UCSD-AML1 (cell line): ENCODE measurements around the gene EN1.

ENCODE experiments used
- DNase-seq: peaks from one replicate; lab custom pipeline; 2025; ENCODE audit not compliant: unreplicated experiment; lab: John Stamatoyannopoulos, UW

EN1 gene

DNA sequence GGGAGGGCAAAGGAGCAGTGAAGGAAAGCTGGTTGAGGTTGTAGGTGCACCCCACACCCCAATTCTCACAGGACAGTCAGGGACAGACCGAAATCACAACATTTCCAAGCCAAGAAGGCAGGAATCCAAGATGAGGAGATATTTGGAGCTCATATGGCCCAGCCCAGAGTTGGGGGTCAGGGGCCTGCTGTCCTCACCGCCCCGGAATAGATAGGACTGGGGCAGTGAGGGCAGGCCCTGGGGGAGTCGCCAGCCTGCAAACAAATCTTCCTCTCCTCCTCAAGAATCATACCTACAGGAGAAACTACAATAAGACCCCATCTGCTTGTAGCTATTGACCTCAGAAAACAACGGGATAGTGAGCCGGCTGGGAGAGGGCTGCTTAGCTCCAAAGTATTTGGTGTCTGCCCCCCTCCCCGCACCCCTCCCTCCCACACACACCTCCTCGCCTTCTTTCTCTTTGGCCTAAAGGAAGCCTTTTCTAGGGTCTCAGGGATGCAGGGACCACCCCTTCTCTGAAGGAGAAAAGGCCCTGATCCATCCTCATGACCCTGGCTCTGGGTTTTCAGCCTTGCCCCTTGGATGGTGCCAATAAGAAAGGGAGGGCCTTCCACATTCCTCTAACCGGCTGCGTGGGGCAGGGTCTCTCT is 3.8 kb downstream of the EN1 start:
- DNase-seq, result no peak

GRCh38 chr2:118842661-118843482 is 4.6 kb downstream of the EN1 start:
- no peak for DNase-seq

- no peak for DNase-seq
Observed at GRCh38 chr2:118841828-118842461, 5.5 kb downstream of the EN1 start.

GRCh38 chr2:118841450-118841827 is 6.0 kb downstream of the EN1 start:
- DNase-seq, result no peak

GRCh38 chr2:118838741-118839455 is 8.6 kb downstream of the EN1 start:
- DNase-seq, result no peak

- DNase-seq, result no peak
Observed at GRCh38 chr2:118837621-118838020, 9.8 kb downstream of the EN1 start.

GRCh38 chr2:118837067-118837466 is 10.4 kb downstream of the EN1 start:
- no peak for DNase-seq

DNA sequence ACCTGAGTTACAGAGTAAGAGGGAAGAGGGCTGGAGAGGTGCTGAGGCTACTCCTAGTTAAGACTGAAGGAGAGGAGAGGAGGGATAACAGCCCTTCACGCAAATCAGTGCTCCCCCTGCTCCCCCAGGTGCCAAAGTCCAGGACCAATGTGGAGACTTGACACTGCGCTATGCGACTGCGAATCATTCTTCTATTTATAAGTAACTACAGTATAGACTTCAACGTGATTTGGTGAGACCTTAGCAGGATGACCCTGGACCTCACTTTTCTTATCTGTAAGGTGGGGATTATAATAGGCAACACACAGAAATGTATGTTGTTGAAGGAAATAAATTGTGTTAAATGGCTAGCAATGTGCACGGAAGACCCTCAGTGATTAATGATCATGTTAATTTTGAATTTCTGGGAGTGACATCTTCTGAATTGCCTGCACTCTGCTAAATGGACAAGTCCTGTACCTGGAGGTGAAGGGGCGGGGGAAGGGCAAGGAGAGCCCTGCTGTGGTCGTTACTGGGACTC is 11.0 kb downstream of the EN1 start:
- DNase-seq, result no peak

- no peak for DNase-seq
Observed at GRCh38 chr2:118835746-118836410, 11.6 kb downstream of the EN1 start.

GRCh38 chr2:118834901-118835745 is 12.3 kb downstream of the EN1 start:
- no peak for DNase-seq

DNA sequence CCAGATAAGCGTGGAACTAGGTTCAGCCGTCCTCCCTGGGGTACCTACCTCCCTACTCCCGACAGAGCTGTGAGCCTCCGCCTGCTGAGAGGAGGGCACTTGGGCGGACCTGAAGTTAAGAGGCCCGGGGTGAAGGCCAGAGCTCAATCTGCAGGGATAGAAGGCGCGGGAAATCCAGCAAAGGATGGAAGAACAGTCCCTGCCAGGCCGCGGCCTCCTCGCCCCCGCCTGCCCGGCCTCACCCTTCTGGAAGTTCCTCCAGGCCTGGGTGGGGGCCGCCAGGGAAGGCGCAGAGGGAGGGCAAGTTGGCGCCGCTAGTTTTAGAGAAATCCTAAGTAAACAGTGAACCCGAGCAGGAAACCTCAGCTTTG is 13.0 kb downstream of the EN1 start:
- no peak for DNase-seq

DNA sequence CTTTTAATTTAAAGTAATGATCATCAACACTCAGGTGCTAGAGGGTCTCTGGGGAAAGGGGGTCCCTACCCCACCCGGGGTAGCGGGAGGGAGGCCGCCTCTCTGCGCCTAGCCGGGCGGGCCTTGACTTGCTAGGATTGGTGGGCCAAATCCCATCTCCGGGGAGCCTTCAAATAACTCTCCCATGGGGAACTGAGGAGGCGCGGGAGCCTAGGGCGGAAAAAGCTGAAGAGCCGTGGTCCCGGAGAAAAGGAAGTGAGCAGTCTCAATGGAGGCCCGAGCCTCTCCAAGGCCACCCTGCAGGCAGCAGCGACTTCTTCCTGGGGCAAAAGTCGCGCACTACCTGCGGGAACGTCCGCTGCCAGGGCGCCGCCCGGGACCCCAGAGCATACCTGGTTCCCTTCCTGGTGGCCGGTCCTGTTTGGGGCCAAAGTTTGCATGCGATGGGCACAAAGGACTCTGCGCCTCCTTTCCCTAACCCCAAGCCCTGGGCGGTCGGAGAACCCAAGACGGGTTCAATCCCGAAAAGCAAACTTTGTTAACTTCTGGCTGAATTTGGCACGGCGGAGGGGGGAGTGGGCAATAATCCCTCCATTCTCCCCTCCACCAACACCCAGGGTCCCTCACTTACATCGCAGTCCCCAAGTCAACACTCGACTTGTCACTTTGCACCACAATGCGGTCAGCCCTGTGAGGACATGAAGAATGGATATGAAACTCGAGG is 13.6 kb downstream of the EN1 start:
- DNase-seq, result no peak

DNA sequence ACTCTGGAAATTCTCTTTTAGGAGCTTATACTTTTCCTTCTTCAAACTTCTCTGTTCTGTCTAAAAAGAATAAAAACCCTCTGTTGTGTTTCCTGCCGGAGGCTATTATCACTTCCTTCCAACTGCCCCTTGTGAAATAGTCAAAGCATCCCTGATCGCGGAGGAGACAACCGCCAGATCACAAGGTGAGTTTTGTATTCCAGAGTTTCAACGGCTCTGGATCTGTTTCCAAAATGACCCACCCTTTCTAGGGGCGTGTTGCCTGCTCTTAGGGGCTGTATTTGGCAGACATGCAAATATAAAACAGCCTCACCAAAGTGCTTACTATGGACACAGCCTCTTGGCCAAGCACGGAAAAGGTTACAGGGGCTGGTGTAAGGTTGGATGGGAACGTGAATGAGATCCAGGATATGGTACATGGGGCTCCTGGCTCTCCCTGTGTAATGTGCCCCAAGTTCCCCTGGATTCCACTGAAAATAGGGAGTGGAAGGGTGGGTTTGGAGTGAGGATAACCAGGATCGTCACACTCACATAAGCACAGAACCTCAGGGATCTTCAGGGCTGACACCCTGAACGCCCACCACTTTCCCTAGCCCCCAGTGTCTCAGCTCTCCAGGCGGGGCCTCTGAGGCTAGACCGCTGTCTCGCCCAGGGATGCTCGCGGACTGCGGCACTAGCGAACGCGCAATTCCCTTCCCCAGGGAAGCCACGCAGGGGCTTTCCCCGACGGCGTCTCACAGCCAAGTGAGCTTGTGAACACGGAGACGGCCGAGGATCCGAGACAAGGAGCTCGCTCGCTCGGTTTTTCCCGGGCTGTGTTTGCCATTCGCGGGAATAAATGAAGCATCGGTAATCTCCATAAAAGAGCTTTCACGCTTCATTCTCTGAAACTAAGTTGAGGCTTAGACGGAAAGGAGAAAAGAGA is 14.4 kb downstream of the EN1 start:
- DNase-seq, result no peak

DNA sequence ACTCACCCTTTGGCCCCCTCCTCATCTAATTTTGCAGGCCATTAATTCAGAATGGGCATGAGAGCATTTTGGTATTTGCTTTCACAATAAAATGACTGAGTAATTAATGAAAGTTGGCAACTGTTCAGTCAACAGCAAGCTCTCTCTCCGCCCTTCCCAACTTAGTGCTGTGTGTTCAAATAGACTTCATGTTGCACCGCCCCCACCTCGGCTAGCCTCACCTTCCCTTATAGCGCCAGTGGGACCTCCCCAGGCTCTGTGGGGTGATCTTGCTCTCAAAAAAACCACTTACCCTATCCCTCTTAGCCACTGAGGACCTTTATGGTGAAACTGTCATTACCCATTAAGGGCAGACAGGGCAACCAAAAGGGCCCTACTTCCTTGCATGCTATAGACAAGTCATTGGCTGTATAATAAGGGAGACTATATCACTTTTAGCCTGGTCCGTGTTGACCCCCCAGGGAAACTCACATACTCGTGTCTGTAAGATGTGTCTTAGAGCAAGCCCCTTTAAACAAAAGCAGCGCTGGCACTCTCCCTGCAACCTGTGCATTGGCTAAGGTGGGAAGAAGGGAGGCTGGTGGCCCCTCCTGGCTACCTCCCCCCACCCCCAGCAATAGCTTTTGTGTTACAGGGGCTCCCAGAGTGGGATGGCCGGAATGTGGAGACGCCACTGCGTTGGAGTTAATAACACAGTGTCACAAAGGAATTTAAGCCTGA is 15.2 kb downstream of the EN1 start:
- DNase-seq, result no peak

DNA sequence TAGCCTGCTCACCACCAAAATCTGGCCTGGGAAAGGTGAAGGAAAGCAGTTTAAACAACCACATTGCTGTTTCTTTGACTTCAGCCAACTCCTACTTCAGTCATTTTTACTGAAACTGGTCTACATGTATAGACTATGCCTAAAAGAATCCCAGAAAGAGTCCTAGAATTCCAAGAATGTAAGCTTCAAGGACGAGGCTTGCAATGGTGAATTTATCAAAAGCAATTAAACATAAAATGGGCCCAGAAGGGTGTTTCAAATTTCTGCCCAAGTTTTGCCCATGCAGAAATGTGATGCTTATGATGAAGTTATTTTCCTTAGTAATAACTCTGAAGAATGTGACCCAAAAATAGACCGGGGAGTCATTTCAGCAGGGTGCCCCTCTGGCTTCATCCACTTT is 16.6 kb downstream of the EN1 start:
- DNase-seq, result no peak

DNA sequence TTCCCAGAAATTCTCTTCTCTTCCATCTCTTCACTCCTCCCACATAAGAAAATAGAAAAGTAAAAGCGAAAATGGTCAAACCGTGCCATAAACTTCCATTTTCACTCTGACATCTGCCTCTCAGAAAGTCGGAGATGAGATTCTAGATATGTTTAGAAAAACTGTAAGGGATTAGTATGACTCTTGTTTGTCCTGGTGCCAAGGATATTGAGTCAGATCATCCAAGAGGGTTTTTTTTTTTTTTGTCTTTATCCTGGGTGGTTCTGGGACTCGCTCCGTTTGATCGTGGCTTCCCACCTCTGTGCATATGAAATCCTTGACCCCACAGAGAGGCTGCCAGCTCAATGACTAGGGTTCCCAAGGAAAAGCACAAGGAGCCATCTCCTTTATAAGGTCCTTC is 17.3 kb downstream of the EN1 start:
- no peak for DNase-seq

DNA sequence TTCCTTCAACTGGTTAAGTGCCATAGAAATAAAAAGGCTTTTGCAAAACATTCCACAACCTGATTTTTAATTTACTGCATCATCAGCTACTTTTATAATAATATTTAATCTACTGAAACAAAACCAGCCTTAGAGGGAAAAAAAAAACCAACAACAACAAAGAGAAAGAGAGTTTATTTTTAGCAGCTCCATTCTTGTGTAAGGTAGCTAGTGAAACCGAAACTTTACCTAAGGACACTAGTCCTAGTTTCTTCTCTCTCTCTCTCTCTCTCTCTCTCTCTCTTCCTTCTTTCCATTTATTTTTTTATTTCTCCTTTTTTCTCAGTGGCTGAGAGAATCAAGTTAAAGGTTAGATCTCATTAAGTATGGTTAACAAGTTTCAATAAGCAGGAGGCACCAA is 21.4 kb downstream of the EN1 start:
- DNase-seq, result no peak

- no peak for DNase-seq
Observed at GRCh38 chr2:118823633-118824032, 23.8 kb downstream of the EN1 start.
